GM19468 (cell line): ENCODE measurements around the gene MIX23.

Source experiments
- ATAC-seq: cut with Tn5 transposase; IDR thresholded peaks from one replicate; pipeline ENCODE4 v1.9.1; 2021; ENCODE audit warnings: mild to moderate bottlenecking, moderate library complexity, moderate number of reproducible peaks; ENCODE audit not compliant: unreplicated experiment; ENCODE audit errors: extremely low read depth

MIX23 gene

GRCh38 chr3:122382888-122383666, at the start of gene MIX23:
Gene MIX23, minus strand, starts transcription at chr3:122383231. Its CDS starts 7 bp downstream, at chr3:122383224.
- ATAC-seq = peak; percentile 32

- no peak for ATAC-seq
These were observed 47.3 kb upstream of the MIX23 start for GRCh38 chr3:122430371-122430770.

GRCh38 chr3:122427857-122428471, 44.9 kb upstream of the MIX23 start:
- no peak for ATAC-seq

- ATAC-seq = no peak
These were observed 38.8 kb upstream of the MIX23 start for GRCh38 chr3:122421836-122422235.

DNA sequence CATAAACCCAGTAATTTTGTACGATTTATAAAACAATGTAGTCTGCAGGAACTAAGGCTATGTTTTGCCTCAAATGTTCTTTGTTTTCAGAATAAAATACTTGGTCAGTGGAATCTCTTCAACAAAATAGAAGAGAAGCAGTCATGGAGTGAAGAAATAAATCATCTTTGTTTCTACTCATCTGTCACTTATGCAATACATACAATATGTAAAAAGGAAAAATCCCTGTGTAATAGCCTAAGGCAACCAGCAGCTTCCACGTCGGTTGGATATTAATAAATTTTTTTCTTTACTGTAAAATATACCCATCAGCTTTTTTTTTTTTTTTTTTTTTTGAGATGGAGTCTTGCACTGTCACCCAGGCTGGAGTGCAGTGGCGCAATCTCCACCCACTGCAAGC, 38.1 kb upstream of the MIX23 start:
- no peak for ATAC-seq

DNA sequence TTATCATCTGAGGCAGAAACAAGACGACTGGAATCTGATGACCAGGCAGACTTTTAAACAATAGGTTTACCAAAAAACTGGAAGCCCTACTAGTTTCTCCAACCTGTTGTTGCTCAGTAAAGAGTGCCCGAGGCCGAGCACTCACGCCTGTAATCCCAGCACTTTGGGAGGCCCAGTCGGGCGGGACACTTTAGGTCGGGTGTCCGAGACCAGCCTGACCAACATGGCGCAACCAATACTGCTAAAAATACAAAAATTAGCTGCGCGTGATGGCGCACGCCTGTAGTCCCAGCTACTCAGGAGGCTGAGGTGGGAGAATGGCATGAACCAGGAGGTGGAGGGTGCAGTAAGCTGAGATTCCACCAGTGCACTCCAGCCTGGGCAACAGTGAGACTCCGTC, 33.9 kb upstream of the MIX23 start:
- ATAC-seq = no peak

DNA sequence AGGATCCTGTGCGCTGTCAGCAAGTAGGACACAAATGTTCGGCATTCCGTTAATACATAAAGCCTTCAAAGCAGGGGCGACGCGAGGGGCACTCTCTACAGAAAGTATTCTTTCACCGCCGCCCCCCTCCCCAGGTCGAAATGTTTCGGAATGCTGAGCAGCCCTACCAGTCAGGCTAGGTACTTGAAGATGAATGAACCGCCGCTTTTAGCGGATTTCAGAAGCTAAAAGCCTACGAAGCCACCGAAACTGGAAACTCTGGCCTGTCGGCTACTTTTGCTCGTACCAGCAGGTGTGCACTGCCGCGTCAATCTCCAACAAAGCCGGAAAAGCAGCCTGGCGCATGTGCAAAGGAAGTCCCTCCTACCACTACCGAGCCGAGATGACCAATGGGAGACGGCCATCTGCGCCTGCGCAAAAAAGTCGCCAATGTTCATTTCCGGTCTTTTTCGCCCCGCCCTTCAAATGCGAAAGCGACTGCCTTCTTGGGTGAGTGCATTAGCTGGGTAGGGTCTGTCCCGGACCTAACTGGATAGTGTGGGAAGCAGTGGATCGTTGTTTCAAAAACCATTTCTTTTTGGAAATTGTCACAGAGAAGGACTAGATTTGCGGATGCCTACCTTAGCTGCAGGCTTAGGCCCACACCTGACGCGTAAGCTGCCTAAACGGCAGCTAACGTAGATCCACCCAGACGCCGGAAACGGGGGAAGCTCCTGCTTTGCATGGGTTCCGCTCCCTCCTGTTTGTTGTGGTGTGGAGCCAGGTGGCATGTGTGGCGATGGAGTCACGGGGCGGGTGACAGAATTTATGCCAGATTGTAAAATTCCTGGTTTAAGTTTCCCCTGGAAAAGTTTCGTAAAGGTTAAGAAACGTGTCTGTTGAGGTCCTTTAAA, 33.0 kb upstream of the MIX23 start, which contains the start of gene WDR5B:
Gene WDR5B, minus strand, starts transcription at position 301 of the 893 bp plus-strand sequence. CDS start 534 bp downstream, outside the sequence.
- peak; percentile 62 for ATAC-seq

DNA sequence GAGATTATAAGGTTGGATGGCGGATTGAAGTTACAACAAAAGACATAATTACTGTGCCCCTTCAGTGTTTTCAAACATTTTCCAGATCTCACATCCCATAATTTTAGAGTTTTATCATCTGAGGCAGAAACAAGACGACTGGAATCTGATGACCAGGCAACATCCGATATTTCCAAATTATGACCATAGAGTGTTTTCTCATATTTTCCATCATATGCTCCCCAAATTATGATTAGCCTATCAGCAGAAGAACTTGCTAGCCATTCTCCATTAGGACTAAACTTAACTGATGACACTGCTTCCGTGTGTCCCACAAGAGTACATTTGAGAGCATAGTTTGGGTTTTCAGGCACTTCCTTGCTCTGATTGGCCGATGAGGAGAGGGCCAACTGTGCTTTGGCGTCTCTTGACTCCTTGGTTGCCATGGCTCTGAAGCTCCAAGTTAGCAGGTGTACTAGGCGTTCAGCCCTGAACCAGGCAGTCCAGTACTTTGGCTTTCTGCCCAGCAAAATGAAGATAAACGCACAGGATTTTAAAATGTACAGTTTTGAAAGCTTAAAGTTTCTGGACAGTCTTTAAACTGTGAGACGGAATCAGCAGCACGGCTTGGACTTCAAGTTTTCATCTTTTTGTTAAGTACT, 32.2 kb upstream of the MIX23 start:
- ATAC-seq = peak; percentile 37

DNA sequence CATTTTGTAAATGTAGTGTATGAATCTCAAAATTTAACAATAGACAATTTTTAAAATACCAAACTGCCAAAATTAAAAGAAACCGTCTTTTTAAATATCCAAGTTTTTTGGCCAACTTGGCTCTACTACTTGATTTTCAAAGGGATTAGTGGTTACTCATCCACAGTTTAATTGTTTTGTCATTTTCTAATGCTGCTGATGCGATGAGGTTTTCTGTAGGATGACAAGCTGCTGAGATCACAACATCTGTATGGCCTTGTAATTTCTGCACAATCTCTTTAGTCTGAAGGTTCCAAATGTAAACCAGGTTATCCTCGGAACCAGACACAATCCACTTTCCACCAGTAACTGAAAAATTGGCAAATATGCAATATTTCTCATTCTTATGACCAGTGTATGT, 31.4 kb upstream of the MIX23 start:
- ATAC-seq = no peak

- ATAC-seq = no peak
These were observed 27.6 kb upstream of the MIX23 start for GRCh38 chr3:122410639-122411038.

DNA sequence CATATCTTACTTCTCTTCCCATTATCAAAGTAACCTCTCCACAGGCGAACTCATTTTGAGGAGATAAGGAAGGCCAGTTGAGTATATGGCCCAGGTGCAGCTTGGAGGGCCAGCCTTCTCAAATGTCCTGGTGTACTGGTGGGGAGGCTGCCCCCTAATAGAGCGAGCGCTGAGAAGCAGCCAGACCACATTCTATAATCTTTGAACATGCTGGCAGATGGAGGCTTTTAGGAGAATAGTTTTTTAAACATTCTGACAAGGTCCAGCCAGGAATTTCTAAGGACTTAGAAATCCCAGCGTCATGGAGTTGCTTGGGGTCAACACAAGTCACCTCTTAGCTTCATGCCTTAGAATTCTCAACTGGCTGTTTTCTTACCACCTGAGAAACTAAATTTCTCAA, 27.1 kb upstream of the MIX23 start:
- no peak for ATAC-seq

DNA sequence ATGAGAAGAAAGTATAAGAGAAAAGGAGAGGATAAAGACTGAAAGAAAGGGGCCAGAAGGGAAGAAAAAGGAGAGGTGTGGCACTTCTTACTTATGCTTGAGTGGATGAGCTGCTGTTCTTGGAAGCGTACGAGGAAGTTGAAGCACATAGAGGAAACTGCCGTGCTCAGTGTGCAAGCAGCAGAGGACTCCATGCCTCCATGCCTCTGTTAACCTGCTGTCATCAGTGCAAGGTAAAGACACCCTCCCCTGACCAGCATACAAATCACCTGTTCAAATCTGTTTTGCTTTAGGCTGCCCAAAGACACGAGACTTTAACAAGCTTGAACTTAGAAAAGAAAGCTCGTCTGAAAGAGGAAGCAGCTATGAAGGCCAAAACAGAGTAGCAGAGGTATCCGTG, 26.4 kb upstream of the MIX23 start:
- ATAC-seq = no peak

DNA sequence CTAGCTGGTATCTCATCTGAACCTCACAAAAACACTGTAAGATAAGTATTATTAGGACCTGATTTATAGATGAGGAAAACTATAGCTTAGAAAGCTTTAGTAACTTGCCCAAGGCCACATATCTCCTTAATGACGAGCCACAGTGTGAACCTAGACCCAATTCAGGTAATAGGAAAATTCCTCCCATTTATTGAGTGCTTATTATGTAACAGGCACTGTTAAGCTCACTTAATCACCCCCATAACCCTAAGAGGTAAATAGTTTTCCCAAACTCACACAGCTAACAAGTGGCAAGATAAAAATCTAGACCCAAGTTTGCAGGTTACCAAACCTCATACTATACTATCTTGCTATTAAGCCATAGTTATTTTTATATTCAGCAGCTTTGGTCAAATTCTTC, 24.9 kb upstream of the MIX23 start:
- ATAC-seq = no peak

- no peak for ATAC-seq
These were observed 23.2 kb upstream of the MIX23 start for GRCh38 chr3:122406198-122406597.

GRCh38 chr3:122405015-122405414, 22.0 kb upstream of the MIX23 start:
- no peak for ATAC-seq

DNA sequence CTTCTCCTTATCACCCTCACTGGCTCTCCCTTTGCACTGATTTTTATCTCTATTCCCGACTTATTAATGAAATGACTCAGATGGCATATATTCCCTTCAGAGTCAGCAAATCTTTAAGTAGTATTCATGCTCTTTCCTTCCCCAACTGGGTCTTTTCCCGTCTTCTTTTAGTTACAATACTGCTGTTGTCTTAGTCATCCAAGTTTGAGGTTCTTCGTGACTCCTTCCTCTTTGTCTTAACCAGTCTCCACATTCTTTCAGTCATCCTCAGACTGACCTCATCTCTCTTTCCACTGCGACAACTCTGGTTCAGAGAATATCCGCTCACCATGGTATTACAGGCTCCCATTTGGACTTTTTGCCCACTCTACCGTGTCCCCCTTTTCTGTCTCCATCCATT, 20.5 kb upstream of the MIX23 start:
- no peak for ATAC-seq

- ATAC-seq = no peak
These were observed 15.9 kb upstream of the MIX23 start for GRCh38 chr3:122398920-122399319.

DNA sequence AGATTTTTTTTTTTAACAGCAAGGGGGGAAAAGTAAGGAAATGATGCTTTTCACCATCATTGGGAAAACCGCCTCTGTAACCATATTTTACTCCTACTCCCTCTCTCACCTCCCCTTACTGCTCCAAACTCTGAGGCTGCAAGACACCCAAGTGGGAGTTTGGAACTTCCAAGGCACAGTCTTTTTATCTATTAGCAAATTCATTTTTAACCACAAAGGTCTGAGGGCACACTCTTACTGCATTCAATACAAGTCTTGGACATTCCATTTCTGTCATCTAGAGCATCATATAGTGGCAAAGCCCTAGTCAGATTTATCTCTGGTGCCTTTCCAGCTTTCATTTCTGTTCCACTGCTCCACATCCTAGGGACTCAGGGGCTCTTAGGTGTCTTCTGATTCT, 14.2 kb upstream of the MIX23 start:
- ATAC-seq = no peak

- no peak for ATAC-seq
These were observed 13.5 kb upstream of the MIX23 start for GRCh38 chr3:122396511-122396910.

- no peak for ATAC-seq
These were observed 12.6 kb upstream of the MIX23 start for GRCh38 chr3:122395582-122395981.
